IMR-90 (cell line): ENCODE measurements around the gene STAG2. TPM values are rescaled to one million over a fixed set of nuclear protein-coding genes. Genes with fewer than 3 reads are reported as not detected.

Experiments
- ATAC-seq: fragments of 200-7000 bp; cut with Tn5 transposase; 2 replicates; pipeline ENCODE4 v1.9.1; 2020; ENCODE audit warnings: low read depth, mild to moderate bottlenecking, moderate library complexity
- BruUV-seq: library from RNA; stranded (reverse); fragments of 400-500 nt; replicated peaks from 2 replicates; lab custom pipeline; 2021; lab: Mats Ljungman, UMichigan
- CTCF ChIA-PET: fragments of 300-600 bp; formaldehyde crosslinking; extraction: SDS; loops from one replicate; lab custom pipeline; 2021; ENCODE audit warnings: antibody characterized with exemption; lab: Yijun Ruan, JAX
- POLR2A ChIA-PET: fragments of 300-600 bp; sonication (Branson Sonifier 250); formaldehyde crosslinking; loops from one replicate; lab custom pipeline; 2022; ENCODE audit warnings: antibody characterized with exemption; ENCODE audit not compliant: unreplicated experiment; lab: Charles Lee
- DNase-seq: peaks from one replicate; pipeline ENCODE4 v3.0.0; 2013
- H2AFZ ChIP-seq: replicated peaks from 2 replicates; pipeline ENCODE3; 2013; ENCODE audit warnings: low read length, mild to moderate bottlenecking; ENCODE audit not compliant: poor library complexity
- H2AK5ac ChIP-seq: 2 replicates; pipeline ENCODE4 v1.6.1; 2013; ENCODE audit warnings: low read depth, low read length, inconsistent platforms
- H2AK9ac ChIP-seq: replicated peaks from 2 replicates; pipeline ENCODE3; 2013; ENCODE audit warnings: mild to moderate bottlenecking, low read depth, low read length, moderate library complexity; ENCODE audit not compliant: poor library complexity
- H2BK120ac ChIP-seq: 2 replicates; pipeline ENCODE4 v1.6.1; 2013; ENCODE audit warnings: low read depth, low read length, inconsistent platforms
- H2BK15ac ChIP-seq: 3 replicates; pipeline ENCODE4 v1.6.1; 2013; ENCODE audit warnings: low read depth, low read length, inconsistent platforms
- H2BK20ac ChIP-seq: 2 replicates; pipeline ENCODE4 v1.6.1; 2013; ENCODE audit warnings: low read depth, mild to moderate bottlenecking, inconsistent platforms, low read length, moderate library complexity
- H2BK5ac ChIP-seq: 2 replicates; pipeline ENCODE4 v1.6.1; 2013; ENCODE audit warnings: mild to moderate bottlenecking, low read depth, low read length, inconsistent platforms; ENCODE audit not compliant: poor library complexity, severe bottlenecking
- H3K14ac ChIP-seq: replicated peaks from 2 replicates; pipeline ENCODE4 v1.6.1; 2013; ENCODE audit warnings: low read depth, low read length, inconsistent platforms
- H3K18ac ChIP-seq: 2 replicates; pipeline ENCODE4 v1.6.1; 2013; ENCODE audit warnings: low read depth, low read length, control low read depth
- H3K23ac ChIP-seq: 2 replicates; pipeline ENCODE4 v1.6.1; 2013; ENCODE audit warnings: low read depth, low read length, inconsistent platforms
- H3K27ac ChIP-seq: 2 replicates; pipeline ENCODE4 v1.5.1; 2013; ENCODE audit warnings: mild to moderate bottlenecking, control low read depth, low read length; ENCODE audit not compliant: insufficient read depth
- H3K27me3 ChIP-seq: 2 replicates; pipeline ENCODE4 v1.6.1; 2013; ENCODE audit warnings: low read length; ENCODE audit not compliant: control insufficient read depth, insufficient read depth
- H3K36me3 ChIP-seq: 2 replicates; pipeline ENCODE4 v1.6.1; 2013; ENCODE audit warnings: low read length, mixed read lengths; ENCODE audit not compliant: control insufficient read depth, insufficient read depth
- H3K4ac ChIP-seq: 2 replicates; pipeline ENCODE4 v1.6.1; 2013; ENCODE audit warnings: low read depth, low read length, inconsistent platforms
- H3K4me1 ChIP-seq: 2 replicates; pipeline ENCODE4 v1.6.1; 2013; ENCODE audit warnings: low read length, mixed read lengths; ENCODE audit not compliant: control insufficient read depth, insufficient read depth
- H3K4me2 ChIP-seq: 2 replicates; pipeline ENCODE4 v1.6.1; 2013; ENCODE audit warnings: low read depth, mild to moderate bottlenecking, control low read depth, low read length, moderate library complexity
- H3K4me3 ChIP-seq: 2 replicates; pipeline ENCODE4 v1.5.1; 2013; ENCODE audit warnings: low read depth, mild to moderate bottlenecking, control low read depth, low read length, moderate library complexity; ENCODE audit not compliant: insufficient read depth
- H3K56ac ChIP-seq: 2 replicates; pipeline ENCODE4 v1.6.1; 2013; ENCODE audit warnings: low read length, inconsistent platforms; ENCODE audit not compliant: insufficient read depth; ENCODE audit errors: extremely low read depth
- H3K79me1 ChIP-seq, 2 experiments: 2 replicates each; pipeline ENCODE4 v1.6.1; 2013; ENCODE audit warnings: low read length in 2 of 2, inconsistent platforms in 1 of 2, low read depth in 1 of 2
- H3K9ac ChIP-seq: 2 replicates; pipeline ENCODE4 v1.6.1; 2013; ENCODE audit warnings: low read depth, low read length, control low read depth
- H3K9me1 ChIP-seq: 2 replicates; pipeline ENCODE4 v1.6.1; 2013; ENCODE audit warnings: low read length, inconsistent platforms; ENCODE audit not compliant: insufficient read depth
- H3K9me3 ChIP-seq: 2 replicates; pipeline ENCODE4 v1.6.1; 2013; ENCODE audit warnings: low read length; ENCODE audit not compliant: control insufficient read depth, insufficient read depth
- H4K20me1 ChIP-seq: 2 replicates; pipeline ENCODE4 v1.6.1; 2013; ENCODE audit warnings: low read length, inconsistent platforms; ENCODE audit not compliant: insufficient read depth
- H4K5ac ChIP-seq: 2 replicates; pipeline ENCODE4 v1.6.1; 2013; ENCODE audit warnings: mild to moderate bottlenecking, low read depth, low read length, control low read depth
- H4K8ac ChIP-seq, 2 experiments: 2 replicates each; pipeline ENCODE4 v1.6.1; 2013; ENCODE audit warnings: low read depth in 2 of 2, low read length in 2 of 2, control low read depth in 1 of 2, inconsistent platforms in 1 of 2
- H4K91ac ChIP-seq: 2 replicates; pipeline ENCODE4 v1.6.1; 2013; ENCODE audit warnings: low read depth, low read length, inconsistent platforms; ENCODE audit not compliant: insufficient read depth
- CEBPB ChIP-seq: IDR thresholded peaks from 2 replicates; pipeline ENCODE4 v1.6.1; 2012; ENCODE audit warnings: low read depth, low read length, improper control_type of control experiment
- CTCF ChIP-seq: conservative IDR thresholded peaks from 2 replicates; pipeline ENCODE4 v1.5.1; 2012; ENCODE audit warnings: mild to moderate bottlenecking, low read depth, low read length, improper control_type of control experiment
- ELK1 ChIP-seq: fragments of 150-350 bp; IDR thresholded peaks from 2 replicates; pipeline ENCODE4 v1.6.1; 2016; ENCODE audit warnings: low read depth, mild to moderate bottlenecking, low read length, moderate library complexity, borderline replicate concordance
- MXI1 ChIP-seq: IDR thresholded peaks from 2 replicates; pipeline ENCODE4 v1.6.1; 2012; ENCODE audit warnings: low read depth, mild to moderate bottlenecking, low read length, moderate library complexity, borderline replicate concordance
- NFE2L2 ChIP-seq: fragments of 150-350 bp; IDR thresholded peaks from 2 replicates; pipeline ENCODE4 v1.6.1; 2016; ENCODE audit warnings: low read depth, mild to moderate bottlenecking, low read length
- POLR2A ChIP-seq: IDR thresholded peaks from 2 replicates; pipeline ENCODE4 v1.6.1; 2012; ENCODE audit warnings: mild to moderate bottlenecking, low read depth, low read length
- RCOR1 ChIP-seq: IDR thresholded peaks from 2 replicates; pipeline ENCODE4 v1.6.1; 2012; ENCODE audit warnings: mild to moderate bottlenecking, low read length, improper control_type of control experiment; ENCODE audit not compliant: insufficient replicate concordance
- SMC3 ChIP-seq: fragments of 150-350 bp; IDR thresholded peaks from 2 replicates; pipeline ENCODE4 v1.6.1; 2016; ENCODE audit warnings: low read depth, mild to moderate bottlenecking, antibody characterized with exemption, low read length, moderate library complexity
- WGBS, 2 experiments: methylation state at CpG; one replicate each; pipeline versions ENCODE4 v1.1.5 to v1.1.7; 2013; ENCODE audit warnings: missing lambda C conversion rate in 2 of 2; ENCODE audit not compliant: insufficient read length in 1 of 2; ENCODE audit errors: extremely low coverage in 2 of 2; 5-methylcytosine and 5-hydroxymethylcytosine counted together
- dilution Hi-C: fragments of 300-500 bp; cut with HindIII; formaldehyde crosslinking; loops from one replicate; pipeline ENCODE4 v1.14.3; 2018; ENCODE audit warnings: low sequenced_read_pairs; ENCODE audit not compliant: unreplicated experiment
- in situ Hi-C: fragments of 300-500 bp; cut with MboI; formaldehyde crosslinking; loops from 3 replicates; pipeline ENCODE4 v1.14.3; 2019; ENCODE audit warnings: low sequenced_read_pairs, inconsistent platforms, mixed read lengths
- intact Hi-C: fragments of 100-400 bp; cut with micrococcal nuclease; formaldehyde crosslinking; loops from 2 replicates; pipeline ENCODE4 v1.10.0; 2022
- polyA plus RNA-seq, 3 experiments: library from polyadenylated mRNA; depleted of rRNA; stranded (reverse); fragments of >200 nt; gene quantifications; 2 replicates each; pipeline ENCODE4 v1.2.3, GENCODE V29; 2012; ENCODE audit warnings: low replicate concordance in 1 of 3
- total RNA-seq: library from RNA; depleted of rRNA; stranded (reverse); fragments of >200 nt; gene quantifications from 2 replicates; pipeline ENCODE4 v1.2.3, GENCODE V29; 2012

Gene STAG2
- total and polyA plus RNA-seq, 2 of the 4 experiments (the other 2 are of a cell fraction) = 19.6 to 71.2 TPM

GRCh38 chrX:123923211-123923610 is 38.3 kb upstream of the STAG2 start:
- Histone ChIP-seq H2AFZ (no peak overlapping the region), H4K91ac (no peak overlapping the region), H2BK120ac (no peak overlapping the region), H3K79me1 (no peaks in the 10 kb centered on the region), H3K4ac (no peak overlapping the region), H3K36me3 (no peaks in the 10 kb centered on the region), H4K5ac (no peak overlapping the region), H3K18ac (no peak overlapping the region), H4K20me1 (no peaks in the 10 kb centered on the region), H2AK5ac (no peak overlapping the region), H2BK15ac (no peak overlapping the region), H3K27ac (no peak overlapping the region), H3K23ac (no peak overlapping the region), H3K14ac (no peak overlapping the region), H4K8ac (no peak overlapping the region), H2AK9ac (no peak overlapping the region), H3K27me3 (no peaks in the 10 kb centered on the region), H3K9me3 (no peaks in the 10 kb centered on the region), H3K4me3 (no peak overlapping the region), H2BK5ac (no peak overlapping the region), H3K4me1 (no peaks in the 10 kb centered on the region), H2BK20ac (no peak overlapping the region), H3K56ac (no peak overlapping the region), H3K4me2 (no peak overlapping the region), H3K9ac (no peak overlapping the region), H3K9me1 (no peaks in the 10 kb centered on the region)
- no peak for DNase-seq
- no TSS peak for BruUV-seq
- POLR2A ChIA-PET = no interaction called here
- intact Hi-C loops (no loop called here), dilution Hi-C loops (no loop called here), in situ Hi-C loops (no loop called here)
- CTCF ChIA-PET = interaction anchor here (0.6 kb wide), 1 partner anchor 37 kb away, joined by 4 read pairs; no protein-coding TSS in a partner anchor
- ATAC-seq = no peak
- TF ChIP-seq NFE2L2 = no peak
- TF ChIP-seq POLR2A = no peak
- TF ChIP-seq CTCF = no peak
- no peak for TF ChIP-seq ELK1
- no peak for TF ChIP-seq MXI1
- TF ChIP-seq CEBPB = no peak
- TF ChIP-seq RCOR1 = no peak
- TF ChIP-seq SMC3 = no peak
- WGBS, 2 experiments = no CpG with 5 or more reads among the region's 2 CpGs
